GM12878 (cell line): ENCODE results near the gene GATA3. TPM values are rescaled to one million over a fixed set of nuclear protein-coding genes. Genes with fewer than 3 reads are reported as not detected.

Experiments used
- ATAC-seq: fragments of 200-7000 bp; cut with Tn5 transposase; 3 replicates; pipeline ENCODE4 v1.9.1; 2020; ENCODE audit warnings: mild to moderate bottlenecking, moderate library complexity
- BruUV-seq: library from RNA; stranded (reverse); fragments of 400-500 nt; replicated peaks from 2 replicates; lab custom pipeline; 2021; lab: Mats Ljungman, UMichigan
- CTCF ChIA-PET: fragments of 300-600 bp; sonication (Branson Sonifier 250); formaldehyde crosslinking; extraction: SDS; loops from one replicate; lab custom pipeline; 2021; ENCODE audit warnings: inconsistent platforms; lab: Yijun Ruan, JAX
- POLR2A ChIA-PET: fragments of 350-600 bp; formaldehyde crosslinking; extraction: SDS; loops from one replicate; lab custom pipeline; 2021; ENCODE audit warnings: inconsistent platforms; lab: Charles Lee
- RAD21 ChIA-PET: fragments of 300-600 bp; sonication (Branson Sonifier 250); formaldehyde crosslinking; loops from one replicate; lab custom pipeline; 2023; ENCODE audit warnings: antibody characterized with exemption; ENCODE audit not compliant: unreplicated experiment; lab: Charles Lee
- SMC1A ChIA-PET: fragments of 300-600 bp; sonication (Branson Sonifier 250); formaldehyde crosslinking; loops from one replicate; lab custom pipeline; 2023; ENCODE audit not compliant: unreplicated experiment, uncharacterized antibody; lab: Charles Lee
- DNase-seq: peaks from one replicate; pipeline ENCODE4 v3.0.0-alpha.2; 2011; ENCODE audit warnings: low read depth, low spot score
- FAIRE-seq: peaks from 3 replicates; lab custom pipeline; 2011; peaks lifted over from hg19 to GRCh38; lab: Jason Lieb, UNC
- H2AFZ ChIP-seq: 2 replicates; pipeline ENCODE4 v1.6.0; 2011; ENCODE audit warnings: low read depth, low read length, control low read depth; ENCODE audit not compliant: control insufficient read depth
- H3K27ac ChIP-seq: 2 replicates; pipeline ENCODE4 v1.5.1; 2011; ENCODE audit warnings: control low read depth; ENCODE audit not compliant: control insufficient read depth, insufficient read depth
- H3K27me3 ChIP-seq, 2 experiments: replicated peaks in 1 of 2; 2 replicates each; pipeline versions ENCODE4 v1.6.0 to v1.6.1; 2011; ENCODE audit warnings: low read length in 1 of 2; ENCODE audit not compliant: control insufficient read depth in 2 of 2, insufficient read depth in 2 of 2
- H3K36me3 ChIP-seq, 2 experiments: 2 replicates each; pipeline ENCODE4 v1.5.1; 2011; ENCODE audit warnings: low read length in 1 of 2; ENCODE audit not compliant: control insufficient read depth in 2 of 2, insufficient read depth in 2 of 2
- H3K4me1 ChIP-seq: 2 replicates; pipeline ENCODE4 v1.6.1; 2011; ENCODE audit warnings: mild to moderate bottlenecking, low read length, moderate library complexity, mixed read lengths; ENCODE audit not compliant: control insufficient read depth, insufficient read depth
- H3K4me2 ChIP-seq: 2 replicates; pipeline ENCODE4 v1.6.0; 2011; ENCODE audit warnings: control low read depth; ENCODE audit not compliant: control insufficient read depth, insufficient read depth
- H3K4me3 ChIP-seq: fragments of 200-600 bp; sonication (generic); 2 replicates; pipeline ENCODE4 v1.5.1; 2016
- H3K79me2 ChIP-seq: 2 replicates; pipeline ENCODE4 v1.6.0; 2011; ENCODE audit warnings: low read length; ENCODE audit not compliant: control insufficient read depth, insufficient read depth
- H3K9ac ChIP-seq: 2 replicates; pipeline ENCODE4 v1.8.0; 2011; ENCODE audit warnings: low read length, control low read depth, mixed read lengths; ENCODE audit not compliant: control insufficient read depth, insufficient read depth
- H3K9me3 ChIP-seq: replicated peaks from 3 replicates; pipeline ENCODE4 v1.5.1; 2011; ENCODE audit warnings: mild to moderate bottlenecking, low read length; ENCODE audit not compliant: control insufficient read depth, insufficient read depth
- H4K20me1 ChIP-seq: 2 replicates; pipeline ENCODE4 v1.6.0; 2011; ENCODE audit not compliant: control insufficient read depth, insufficient read depth
- ATF3 ChIP-seq: IDR thresholded peaks from 2 replicates; pipeline ENCODE4 v1.6.1; 2011; ENCODE audit warnings: low read depth, mild to moderate bottlenecking, low read length, moderate library complexity, borderline replicate concordance; ENCODE audit errors: extremely low read depth
- BACH1 ChIP-seq: fragments of 450-650 bp; IDR thresholded peaks from 2 replicates; pipeline ENCODE4 v1.6.1; 2017; ENCODE audit warnings: mild to moderate bottlenecking, borderline replicate concordance
- BHLHE40 ChIP-seq, 2 experiments: fragments of 450-650 bp in 1 of 2; IDR thresholded peaks; 2 replicates each; pipeline ENCODE4 v1.6.1; 2011 to 2017; ENCODE audit warnings: low read depth in 2 of 2, borderline replicate concordance in 1 of 2, improper control_type of control experiment in 1 of 2, low read length in 1 of 2, mild to moderate bottlenecking in 1 of 2
- CHD4 ChIP-seq: fragments of 200-600 bp; sonication (generic); IDR thresholded peaks from 2 replicates; pipeline ENCODE4 v1.6.1; 2016; ENCODE audit warnings: mild to moderate bottlenecking
- DPF2 ChIP-seq: fragments of 450-650 bp; IDR thresholded peaks from 2 replicates; pipeline ENCODE4 v1.6.1; 2017; ENCODE audit warnings: mild to moderate bottlenecking
- E2F8 ChIP-seq: fragments of 450-650 bp; IDR thresholded peaks from 2 replicates; pipeline ENCODE4 v1.6.1; 2018; ENCODE audit warnings: mild to moderate bottlenecking, low read depth, moderate library complexity; ENCODE audit not compliant: partially characterized antibody
- MLLT1 ChIP-seq: fragments of 450-650 bp; IDR thresholded peaks from 2 replicates; pipeline ENCODE4 v1.6.1; 2016; ENCODE audit warnings: mild to moderate bottlenecking
- MTA3 ChIP-seq: IDR thresholded peaks from 2 replicates; pipeline ENCODE4 v1.6.1; 2012; ENCODE audit warnings: low read length, inconsistent platforms, borderline replicate concordance
- NFIC ChIP-seq: IDR thresholded peaks from 2 replicates; pipeline ENCODE4 v1.6.1; 2012; ENCODE audit warnings: low read depth, mild to moderate bottlenecking, inconsistent platforms, low read length, moderate library complexity
- NFYA ChIP-seq: IDR thresholded peaks from 2 replicates; pipeline ENCODE4 v1.6.1; 2011; ENCODE audit warnings: low read depth, mild to moderate bottlenecking, low read length, improper control_type of control experiment, borderline replicate concordance
- PAX5 ChIP-seq: IDR thresholded peaks from 2 replicates; pipeline ENCODE4 v1.6.1; 2011; ENCODE audit warnings: low read depth, low read length, borderline replicate concordance
- RBBP5 ChIP-seq: fragments of 200-600 bp; sonication (generic); conservative IDR thresholded peaks from 2 replicates; pipeline ENCODE4 v1.6.1; 2016
- SMARCA5 ChIP-seq: fragments of 450-650 bp; IDR thresholded peaks from 2 replicates; pipeline ENCODE4 v1.6.1; 2017; ENCODE audit warnings: mild to moderate bottlenecking
- TCF7 ChIP-seq: IDR thresholded peaks from 2 replicates; pipeline ENCODE4 v1.6.1; 2014; ENCODE audit warnings: antibody characterized with exemption, borderline replicate concordance
- WRNIP1 ChIP-seq: IDR thresholded peaks from 2 replicates; pipeline ENCODE4 v1.6.1; 2011; ENCODE audit warnings: low read depth, low read length, improper control_type of control experiment, borderline replicate concordance
- ZBTB4 ChIP-seq: fragments of 450-650 bp; formaldehyde crosslinking; IDR thresholded peaks from 2 replicates; pipeline ENCODE4 v1.4.0; 2022; ENCODE audit warnings: mild to moderate bottlenecking, moderate library complexity
- ZNF207 ChIP-seq: fragments of 450-650 bp; IDR thresholded peaks from 2 replicates; pipeline ENCODE4 v1.6.1; 2014; ENCODE audit warnings: antibody characterized with exemption, mild to moderate bottlenecking, borderline replicate concordance
- ZNF24 ChIP-seq: fragments of 450-650 bp; IDR thresholded peaks from 2 replicates; pipeline ENCODE4 v1.6.1; 2017; ENCODE audit warnings: antibody characterized with exemption, mild to moderate bottlenecking
- ZNF384 ChIP-seq: IDR thresholded peaks from 2 replicates; pipeline ENCODE4 v1.6.1; 2012; ENCODE audit warnings: low read depth, mild to moderate bottlenecking, low read length, improper control_type of control experiment, borderline replicate concordance
- WGBS: methylation state at CpG from one replicate; pipeline ENCODE4 v1.1.6; 2016; ENCODE audit warnings: low lambda C conversion rate; ENCODE audit not compliant: insufficient replicate concordance, insufficient coverage; ENCODE audit errors: missing lambda C conversion rate; 5-methylcytosine and 5-hydroxymethylcytosine counted together
- in situ Hi-C: fragments of 300-500 bp; cut with MboI; formaldehyde crosslinking; loops from 9 replicates; pipeline ENCODE4 v1.14.3; 2018; ENCODE audit warnings: mixed read lengths
- intact Hi-C: fragments of 100-400 bp; cut with micrococcal nuclease; formaldehyde crosslinking; loops from one replicate; pipeline ENCODE4 v1.14.2; 2022; ENCODE audit not compliant: unreplicated experiment
- polyA plus RNA-seq, 11 experiments: library from polyadenylated mRNA; depleted of rRNA in 4 of 11; unstranded in 6 of 11; stranded (reverse) in 5 of 11; fragments of >200 nt; fragmentation: Nextera tagmentation in 4 of 11; fragmentation: Illumina TruSeq in 1 of 11; extraction: Ambion mirVana in 4 of 11; extraction: Trizol in 1 of 11; gene quantifications; 1 replicate in 1 of 11; 2 replicates in 10 of 11; pipeline versions ENCODE4 v1.2.1 to v1.2.3, GENCODE V29; 2011 to 2016; ENCODE audit warnings: inconsistent platforms in 2 of 11, missing spikeins in 2 of 11, low read depth in 1 of 11
- total RNA-seq, 4 experiments: library from RNA; depleted of rRNA in 3 of 4; stranded (reverse); fragments of >200 nt in 3 of 4; fragmentation: Illumina TruSeq in 1 of 4; extraction: Trizol in 1 of 4; gene quantifications; 2 replicates each; pipeline versions ENCODE4 v1.2.1 to v1.2.3, GENCODE V29; 2013 to 2021

Gene GATA3
- total and polyA plus RNA-seq, 10 of the 15 experiments (the other 5 are each of a cell fraction or from before 2014, with no cell fraction given) = 0.08 to 0.80 (median 0.29) TPM

- ChIA-PET SMC1A (no interaction called here), POLR2A (no interaction called here), RAD21 (no interaction called here), CTCF (no interaction called here)
- Histone ChIP-seq H3K36me3 (no peaks in the 10 kb centered on the region; a peak in 2 of 4 replicates), H3K4me2 (no peak overlapping the region), H3K27me3 (no peaks in the 10 kb centered on the region), H2AFZ (no peak overlapping the region), H3K9ac (no peak overlapping the region), H3K4me1 (no peaks in the 10 kb centered on the region), H3K9me3 (no peaks in the 10 kb centered on the region), H3K79me2 (no peaks in the 10 kb centered on the region), H3K4me3 (no peak overlapping the region), H3K27ac (no peak overlapping the region), H4K20me1 (no peaks in the 10 kb centered on the region)
- no TSS peak for BruUV-seq
- intact Hi-C loops (no loop called here), in situ Hi-C loops (no loop called here)
- WGBS = 85% methylated on average over 6 of the region's 6 CpGs
- DNase-seq (no peak), FAIRE-seq (no peak), ATAC-seq (no peak)
- no peak for TF ChIP-seq ZNF384
- TF ChIP-seq TCF7 = no peak
- no peak for TF ChIP-seq ZNF24
- no peak for TF ChIP-seq ZBTB4 (CRISPR knock-in tag)
- no peak for TF ChIP-seq SMARCA5
- TF ChIP-seq ZNF207 = no peak
- TF ChIP-seq PAX5 = no peak
- TF ChIP-seq BHLHE40 (IDR thresholded peaks at IDR 0.05; ENCODE audit: borderline replicate concordance in 1 of 2, low read depth in 2 of 2, low read length in 1 of 2) = no peak
- TF ChIP-seq BACH1 = no peak
- TF ChIP-seq MLLT1 = no peak
- TF ChIP-seq NFYA = no peak
- TF ChIP-seq NFIC = no peak
- TF ChIP-seq E2F8 = no peak
- no peak for TF ChIP-seq DPF2
- TF ChIP-seq RBBP5 = no peak
- TF ChIP-seq WRNIP1 = no peak
- no peak for TF ChIP-seq CHD4
- TF ChIP-seq ATF3 = no peak
- TF ChIP-seq MTA3 = no peak
Measured at GRCh38 chr10:8017277-8017676, 37.2 kb upstream of the GATA3 start.
